K562 (cell line): Measurements from ENCODE around the gene EMC9.

ENCODE experiments used
- EP300 ChIP-seq: IDR thresholded peaks from 2 replicates; pipeline ENCODE4 v1.6.1; 2012; ENCODE audit warnings: low read length, improper control_type of control experiment
- KLF16 ChIP-seq: IDR thresholded peaks from 2 replicates; pipeline ENCODE4 v1.6.1; 2016; ENCODE audit warnings: antibody characterized with exemption
- MEF2A ChIP-seq: IDR thresholded peaks from 2 replicates; pipeline ENCODE4 v1.6.1; 2011; ENCODE audit warnings: low read depth, mild to moderate bottlenecking, low read length, moderate library complexity; ENCODE audit not compliant: control insufficient read depth
- POU5F1 ChIP-seq: fragments of 150-350 bp; IDR thresholded peaks from 2 replicates; pipeline ENCODE4 v1.6.1; 2014; ENCODE audit warnings: borderline replicate concordance, low read length, low read depth, mild to moderate bottlenecking; ENCODE audit not compliant: partially characterized antibody
- RAD21 ChIP-seq, 2 experiments: fragments of 250-450 bp in 1 of 2; fragments of 450-650 bp in 1 of 2; sonication (Bioruptor Pico) in 1 of 2; formaldehyde crosslinking in 1 of 2; IDR thresholded peaks in 1 of 2; conservative IDR thresholded peaks in 1 of 2; 2 replicates each; pipeline versions ENCODE4 v1.4.0 to v1.8.0; 2020 to 2022; ENCODE audit warnings: mild to moderate bottlenecking in 2 of 2, moderate library complexity in 1 of 2
- SPI1 ChIP-seq: IDR thresholded peaks from 2 replicates; pipeline ENCODE4 v1.6.1; 2011; ENCODE audit warnings: low read depth, low read length, control low read depth, borderline replicate concordance
- TF ChIP-seq, protein P1 (sequence below), 3 experiments: IDR thresholded peaks in 2 of 3; conservative IDR thresholded peaks in 1 of 3; 2 replicates each; pipeline ENCODE4 v1.5.1; 2011 to 2012; ENCODE audit warnings: low read length in 3 of 3, mild to moderate bottlenecking in 3 of 3, control low read depth in 2 of 3, improper control_type of control experiment in 1 of 3, inconsistent platforms in 1 of 3, low read depth in 1 of 3, mixed read lengths in 1 of 3, moderate library complexity in 1 of 3; ENCODE audit not compliant: insufficient read depth in 2 of 3
- TF ChIP-seq, protein P2 (sequence below): sonication (generic); IDR thresholded peaks from 2 replicates; pipeline ENCODE4 v1.6.1; 2016

- TF ChIP-seq, protein P1, sequence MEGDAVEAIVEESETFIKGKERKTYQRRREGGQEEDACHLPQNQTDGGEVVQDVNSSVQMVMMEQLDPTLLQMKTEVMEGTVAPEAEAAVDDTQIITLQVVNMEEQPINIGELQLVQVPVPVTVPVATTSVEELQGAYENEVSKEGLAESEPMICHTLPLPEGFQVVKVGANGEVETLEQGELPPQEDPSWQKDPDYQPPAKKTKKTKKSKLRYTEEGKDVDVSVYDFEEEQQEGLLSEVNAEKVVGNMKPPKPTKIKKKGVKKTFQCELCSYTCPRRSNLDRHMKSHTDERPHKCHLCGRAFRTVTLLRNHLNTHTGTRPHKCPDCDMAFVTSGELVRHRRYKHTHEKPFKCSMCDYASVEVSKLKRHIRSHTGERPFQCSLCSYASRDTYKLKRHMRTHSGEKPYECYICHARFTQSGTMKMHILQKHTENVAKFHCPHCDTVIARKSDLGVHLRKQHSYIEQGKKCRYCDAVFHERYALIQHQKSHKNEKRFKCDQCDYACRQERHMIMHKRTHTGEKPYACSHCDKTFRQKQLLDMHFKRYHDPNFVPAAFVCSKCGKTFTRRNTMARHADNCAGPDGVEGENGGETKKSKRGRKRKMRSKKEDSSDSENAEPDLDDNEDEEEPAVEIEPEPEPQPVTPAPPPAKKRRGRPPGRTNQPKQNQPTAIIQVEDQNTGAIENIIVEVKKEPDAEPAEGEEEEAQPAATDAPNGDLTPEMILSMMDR (IDR thresholded peaks at IDR 0.05 in 2 of 3, conservative IDR thresholded peaks at IDR 0.05 in 1 of 3; ENCODE audit: insufficient read depth in 2 of 3, low read depth in 1 of 3, low read length in 3 of 3) = no peak
- TF ChIP-seq, protein P2, sequence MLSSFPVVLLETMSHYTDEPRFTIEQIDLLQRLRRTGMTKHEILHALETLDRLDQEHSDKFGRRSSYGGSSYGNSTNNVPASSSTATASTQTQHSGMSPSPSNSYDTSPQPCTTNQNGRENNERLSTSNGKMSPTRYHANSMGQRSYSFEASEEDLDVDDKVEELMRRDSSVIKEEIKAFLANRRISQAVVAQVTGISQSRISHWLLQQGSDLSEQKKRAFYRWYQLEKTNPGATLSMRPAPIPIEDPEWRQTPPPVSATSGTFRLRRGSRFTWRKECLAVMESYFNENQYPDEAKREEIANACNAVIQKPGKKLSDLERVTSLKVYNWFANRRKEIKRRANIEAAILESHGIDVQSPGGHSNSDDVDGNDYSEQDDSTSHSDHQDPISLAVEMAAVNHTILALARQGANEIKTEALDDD = no peak
- TF ChIP-seq MEF2A (no peak), POU5F1 (no peak), KLF16 (no peak), RAD21 (CRISPR knock-in tag; conservative IDR thresholded peaks at IDR 0.05 in 1 of 2, IDR thresholded peaks at IDR 0.05 in 1 of 2) (no peak), EP300 (no peak), SPI1 (no peak)
Measured at GRCh38 chr14:24145690-24146452, 4.5 kb upstream of the EMC9 start.
